ENCODE results near the gene LIPE.

The LIPE gene

GRCh38 chr19:42403586-42403985, 23.6 kb downstream of the LIPE start:
- Histone ChIP-seq H4K20me1 (ENCODE audit: insufficient read depth, low read length) (no peaks in the 10 kb centered on the region), H2AFZ (ENCODE audit: low read length) (no peak overlapping the region), H3K79me2 (ENCODE audit: insufficient read depth, low read length) (no peaks in the 10 kb centered on the region), H3K4me2 (ENCODE audit: low read length) (no peak overlapping the region), H3K4me1 (ENCODE audit: insufficient read depth, low read length, severe bottlenecking) (peaks cover 8% of the 10 kb centered on the region), H3K27ac (ENCODE audit: low read depth, low read length, poor library complexity, severe bottlenecking) (no peak overlapping the region), H3K36me3 (ENCODE audit: insufficient read depth, low read length) (peaks cover 57% of the 10 kb centered on the region), H3K9ac (ENCODE audit: low read length) (no peak overlapping the region), H3F3A (ENCODE audit: insufficient read depth, low read length) (no peaks in the 10 kb centered on the region; the same call in 1 of the 2 replicates), H3K4me3 (ENCODE audit: low read depth, low read length, poor library complexity, severe bottlenecking) (no peak overlapping the region), H3K27me3 (ENCODE audit: insufficient read depth, low read length) (no peaks in the 10 kb centered on the region), H3K9me2 (ENCODE audit: low read depth, low read length) (no peaks in the 10 kb centered on the region), H3K9me3 (ENCODE audit: low read length) (no peaks in the 10 kb centered on the region)
- TF ChIP-seq EZH2 (IDR thresholded peaks at IDR 0.05; ENCODE audit: borderline replicate concordance, low read length): no peak
- no peak for TF ChIP-seq CTCF (IDR thresholded peaks at IDR 0.05; ENCODE audit: low read length)

DNA sequence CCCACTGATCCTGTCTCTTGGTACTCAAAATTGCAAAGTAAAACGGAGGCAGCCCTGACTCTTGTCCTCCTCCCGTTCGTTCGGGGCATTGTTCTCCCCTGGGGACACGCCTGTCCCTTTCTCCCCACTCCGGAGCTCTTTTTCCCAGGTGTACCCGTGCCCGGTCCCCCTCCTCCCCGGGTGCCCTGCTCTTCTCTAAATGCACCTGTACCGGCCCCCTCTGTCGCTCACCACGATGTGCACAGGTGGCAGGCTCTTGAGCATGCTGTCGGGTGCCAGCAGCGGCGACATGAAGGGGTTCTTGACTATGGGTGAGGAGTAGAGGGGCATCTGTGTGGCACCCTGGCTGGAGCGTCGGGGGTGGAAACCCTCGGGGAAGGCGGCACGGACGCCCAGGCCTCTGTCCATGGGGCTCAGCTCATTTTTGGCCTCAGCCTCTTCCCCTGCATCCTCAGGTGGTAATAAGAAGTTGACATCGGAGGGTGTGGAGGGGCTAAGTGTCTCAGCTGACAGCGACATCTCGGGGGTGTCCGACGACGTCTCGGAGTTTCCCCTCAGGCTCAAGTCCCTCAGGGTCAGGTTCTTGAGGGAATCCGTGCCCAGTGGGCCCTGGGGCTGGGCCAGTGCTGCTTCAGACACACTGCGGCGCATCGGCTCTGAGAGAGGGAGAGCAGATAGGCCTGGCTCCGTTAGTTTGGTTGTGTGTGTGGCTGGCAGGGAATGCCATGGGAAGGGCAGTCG, 24.6 kb downstream of the LIPE start:
- H3K4me1 ChIP-seq (ENCODE audit: insufficient read depth, low read length, severe bottlenecking): peaks cover 13% of the 10 kb centered on the region
- TF ChIP-seq EZH2 (IDR thresholded peaks at IDR 0.05; ENCODE audit: borderline replicate concordance, low read length) (no peak), CTCF (IDR thresholded peaks at IDR 0.05; ENCODE audit: low read length) (no peak)
- H2AFZ ChIP-seq (ENCODE audit: low read length): no peak overlapping the region
- no peaks in the 10 kb centered on the region for H3K79me2 ChIP-seq (ENCODE audit: insufficient read depth, low read length)
- H3K4me3 ChIP-seq (ENCODE audit: low read depth, low read length, poor library complexity, severe bottlenecking): no peak overlapping the region
- no peaks in the 10 kb centered on the region for H3K9me3 ChIP-seq (ENCODE audit: low read length)
- H3K27ac ChIP-seq (ENCODE audit: low read depth, low read length, poor library complexity, severe bottlenecking): no peak overlapping the region
- H4K20me1 ChIP-seq (ENCODE audit: insufficient read depth, low read length): no peaks in the 10 kb centered on the region
- peak overlapping the region; percentile 62; the same call in 1 of the 2 replicates for H3K4me2 ChIP-seq (ENCODE audit: low read length)
- H3F3A ChIP-seq (ENCODE audit: insufficient read depth, low read length): no peaks in the 10 kb centered on the region; the same call in 1 of the 2 replicates
- H3K36me3 ChIP-seq (ENCODE audit: insufficient read depth, low read length): peaks cover 48% of the 10 kb centered on the region
- H3K9me2 ChIP-seq (ENCODE audit: low read depth, low read length): no peaks in the 10 kb centered on the region
- no peaks in the 10 kb centered on the region for H3K27me3 ChIP-seq (ENCODE audit: insufficient read depth, low read length)
- H3K9ac ChIP-seq (ENCODE audit: low read length): no peak overlapping the region

DNA sequence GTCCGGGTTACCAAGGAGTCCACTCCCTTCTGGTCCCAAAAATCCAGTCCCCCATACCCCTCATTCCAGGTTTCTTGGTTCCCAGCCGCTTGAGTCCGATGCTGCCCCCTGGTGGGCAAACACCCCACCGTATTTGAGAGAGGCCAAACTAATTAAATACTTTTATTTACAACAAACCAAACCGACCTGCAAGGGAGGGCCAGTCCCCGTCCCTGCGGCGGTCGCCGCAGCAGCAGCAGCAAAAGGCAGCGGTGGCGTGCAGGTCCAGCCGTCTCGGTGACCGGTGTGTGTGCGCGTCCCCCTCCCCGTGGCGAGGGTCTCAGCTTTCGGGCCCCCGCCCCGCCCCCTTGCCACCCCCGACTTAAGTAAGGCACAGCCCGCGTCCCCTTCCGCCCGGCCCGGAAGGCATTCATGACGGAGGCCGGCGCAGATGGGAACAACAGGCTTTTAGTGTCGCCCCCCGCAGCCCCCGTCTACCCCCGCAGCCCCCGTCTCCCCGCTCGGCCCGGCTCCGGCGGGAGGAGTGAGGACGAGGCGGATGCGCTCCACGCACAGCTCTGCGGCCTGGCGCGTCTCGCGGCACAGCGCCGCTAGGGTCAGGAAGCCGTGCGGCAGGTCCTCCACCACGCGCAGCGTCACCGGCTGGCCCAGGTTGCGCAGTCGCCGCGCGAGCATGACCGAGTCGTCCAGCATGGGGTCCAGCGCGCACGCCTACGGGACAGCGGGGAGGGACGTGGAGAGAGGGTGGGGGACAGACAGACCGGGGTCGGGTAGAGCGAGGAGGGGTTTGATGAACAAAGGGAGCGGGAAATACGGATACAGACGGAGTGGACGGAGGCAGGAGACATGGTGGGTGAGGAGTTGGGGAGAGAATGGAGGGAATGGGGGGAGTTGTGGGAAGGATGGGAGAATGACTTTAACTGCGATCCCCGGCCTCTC, 25.6 kb downstream of the LIPE start:
- TF ChIP-seq CTCF (IDR thresholded peaks at IDR 0.05; ENCODE audit: low read length) (peak; percentile 83), EZH2 (IDR thresholded peaks at IDR 0.05; ENCODE audit: borderline replicate concordance, low read length) (no peak)
- Histone ChIP-seq H3K36me3 (ENCODE audit: insufficient read depth, low read length) (peaks cover 40% of the 10 kb centered on the region), H4K20me1 (ENCODE audit: insufficient read depth, low read length) (no peaks in the 10 kb centered on the region), H3K27me3 (ENCODE audit: insufficient read depth, low read length) (no peaks in the 10 kb centered on the region), H2AFZ (ENCODE audit: low read length) (no peak overlapping the region), H3F3A (ENCODE audit: insufficient read depth, low read length) (no peaks in the 10 kb centered on the region; the same call in 1 of the 2 replicates), H3K27ac (ENCODE audit: low read depth, low read length, poor library complexity, severe bottlenecking) (no peak overlapping the region), H3K4me3 (ENCODE audit: low read depth, low read length, poor library complexity, severe bottlenecking) (peak overlapping the region; percentile 48), H3K9ac (ENCODE audit: low read length) (peak overlapping the region; percentile 37; the same call in 1 of the 2 replicates), H3K9me2 (ENCODE audit: low read depth, low read length) (no peaks in the 10 kb centered on the region), H3K79me2 (ENCODE audit: insufficient read depth, low read length) (no peaks in the 10 kb centered on the region), H3K4me1 (ENCODE audit: insufficient read depth, low read length, severe bottlenecking) (peaks cover 17% of the 10 kb centered on the region), H3K4me2 (ENCODE audit: low read length) (peak overlapping the region; percentile 62), H3K9me3 (ENCODE audit: low read length) (no peaks in the 10 kb centered on the region)

Measured in OCI-LY1 (cell line).